GM18498 (cell line): ENCODE results near the gene PTPN23.
"Not testable (repeated sequence)": the region's sequence is repeated elsewhere in the genome, so short reads cannot be mapped to it uniquely, and the experiment has no call there.

Experiments used
- ATAC-seq: cut with Tn5 transposase; IDR thresholded peaks from one replicate; pipeline ENCODE4 v1.9.1; 2021; ENCODE audit warnings: mild to moderate bottlenecking, moderate library complexity; ENCODE audit not compliant: unreplicated experiment

PTPN23 gene

GRCh38 chr3:47440131-47440530 is 59.3 kb downstream of the PTPN23 start:
- no peak for ATAC-seq

GRCh38 chr3:47441796-47442551 is 61.2 kb downstream of the PTPN23 start:
- ATAC-seq, result no peak

GRCh38 chr3:47443611-47443995 is 62.8 kb downstream of the PTPN23 start:
- no peak for ATAC-seq

- ATAC-seq, result no peak
Measured at GRCh38 chr3:47444103-47444502, 63.3 kb downstream of the PTPN23 start.

GRCh38 chr3:47452453-47453215 is 71.8 kb downstream of the PTPN23 start:
- no peak for ATAC-seq

- no peak for ATAC-seq
Measured at GRCh38 chr3:47455806-47456452, 75.1 kb downstream of the PTPN23 start.

GRCh38 chr3:47456984-47457383 is 76.2 kb downstream of the PTPN23 start:
- no peak for ATAC-seq

- not testable (repeated sequence) for ATAC-seq
Measured at GRCh38 chr3:47459534-47460085, 78.8 kb downstream of the PTPN23 start.
